HG03060 (cell line): ENCODE results near the gene SMIM7.
A peak's percentile ranks its signal among the peaks of the same experiment; 100 is the strongest.
"Not testable (repeated sequence)": the region's sequence is repeated elsewhere in the genome, so short reads cannot be mapped to it uniquely, and the experiment has no call there.

Experiments used
- ATAC-seq: cut with Tn5 transposase; IDR thresholded peaks from one replicate; pipeline ENCODE4 v1.9.1; 2021; ENCODE audit warnings: low read depth, moderate number of reproducible peaks; ENCODE audit not compliant: unreplicated experiment

The SMIM7 gene

DNA sequence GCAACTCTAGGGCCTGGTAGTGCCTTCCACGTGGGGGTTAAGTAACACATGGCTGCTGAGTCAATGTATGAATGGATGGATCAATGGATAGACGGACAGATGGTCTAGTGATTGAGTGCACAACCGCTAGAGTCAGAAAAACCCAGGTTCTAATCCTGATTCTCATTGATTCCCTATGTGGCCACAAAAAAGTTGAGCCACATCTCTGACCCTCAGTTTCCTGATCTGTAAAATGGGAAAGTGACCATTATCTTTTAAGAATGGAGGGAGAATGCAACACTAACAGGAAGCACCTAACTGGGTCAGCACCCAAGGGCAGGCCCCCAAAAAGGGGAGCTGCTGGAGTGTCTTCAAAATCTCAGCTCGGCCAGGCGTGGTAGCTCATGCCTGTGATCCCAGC lies 2.6 kb downstream of the SMIM7 start:
- no peak for ATAC-seq

- no peak for ATAC-seq
Measured at GRCh38 chr19:16655727-16656126, 4.2 kb downstream of the SMIM7 start.

DNA sequence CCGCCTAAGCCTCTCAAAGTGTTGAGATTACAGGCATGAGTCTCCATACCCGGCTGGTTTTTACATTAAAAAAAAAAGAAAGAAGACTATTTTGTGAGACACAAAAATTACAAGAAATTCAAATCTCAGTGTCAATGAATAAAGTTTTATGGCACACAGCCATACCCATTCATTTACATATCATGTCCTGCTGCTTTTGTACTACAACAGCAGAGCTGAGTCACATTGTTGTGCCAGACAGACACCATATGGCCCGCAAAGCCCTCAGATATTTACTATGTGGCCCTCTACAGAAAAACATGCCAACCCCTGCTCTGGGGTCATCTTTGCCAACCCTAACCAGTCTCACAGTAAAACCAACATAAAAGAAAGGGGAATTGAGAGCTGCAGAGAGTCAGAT lies 5.3 kb downstream of the SMIM7 start:
- ATAC-seq = no peak

DNA sequence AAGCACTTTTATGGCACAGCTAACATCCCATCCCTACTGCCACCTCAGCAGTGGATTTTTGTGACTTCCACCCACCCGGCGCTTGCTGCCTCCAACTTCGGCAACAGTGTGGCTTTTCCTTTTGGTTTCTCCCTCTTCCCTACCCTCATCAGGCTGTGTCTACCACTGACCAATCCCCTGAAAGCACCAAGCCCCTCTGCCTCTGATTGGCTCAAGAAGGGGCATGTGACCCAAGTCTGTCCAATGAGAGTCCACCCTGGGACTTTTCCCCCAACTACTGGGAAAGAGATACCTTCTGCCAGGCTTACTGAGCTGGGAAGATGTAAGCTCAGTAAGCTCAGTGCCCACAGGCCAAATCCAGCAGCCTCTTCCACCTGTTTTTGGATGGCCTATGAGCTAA lies 5.8 kb downstream of the SMIM7 start:
- ATAC-seq = no peak

DNA sequence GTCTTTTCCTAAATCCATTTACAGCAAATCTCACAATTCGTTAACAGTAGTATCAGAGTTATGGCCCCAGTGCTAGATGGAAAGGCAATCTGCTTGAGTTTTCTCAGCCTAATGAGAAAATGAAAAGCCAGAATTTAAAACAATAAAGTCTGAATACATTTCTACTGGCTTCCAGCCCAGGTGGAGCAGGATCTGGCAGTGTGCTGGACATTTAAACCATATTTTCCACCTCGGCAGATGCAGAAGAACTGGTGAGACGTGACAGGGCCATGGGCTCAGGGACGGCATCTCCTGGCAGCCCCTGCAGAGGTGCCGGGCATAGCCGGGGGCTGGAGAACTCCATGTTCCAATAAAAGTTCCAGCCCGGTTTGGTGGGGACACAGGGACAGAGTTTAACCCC lies 7.1 kb downstream of the SMIM7 start:
- no peak for ATAC-seq

DNA sequence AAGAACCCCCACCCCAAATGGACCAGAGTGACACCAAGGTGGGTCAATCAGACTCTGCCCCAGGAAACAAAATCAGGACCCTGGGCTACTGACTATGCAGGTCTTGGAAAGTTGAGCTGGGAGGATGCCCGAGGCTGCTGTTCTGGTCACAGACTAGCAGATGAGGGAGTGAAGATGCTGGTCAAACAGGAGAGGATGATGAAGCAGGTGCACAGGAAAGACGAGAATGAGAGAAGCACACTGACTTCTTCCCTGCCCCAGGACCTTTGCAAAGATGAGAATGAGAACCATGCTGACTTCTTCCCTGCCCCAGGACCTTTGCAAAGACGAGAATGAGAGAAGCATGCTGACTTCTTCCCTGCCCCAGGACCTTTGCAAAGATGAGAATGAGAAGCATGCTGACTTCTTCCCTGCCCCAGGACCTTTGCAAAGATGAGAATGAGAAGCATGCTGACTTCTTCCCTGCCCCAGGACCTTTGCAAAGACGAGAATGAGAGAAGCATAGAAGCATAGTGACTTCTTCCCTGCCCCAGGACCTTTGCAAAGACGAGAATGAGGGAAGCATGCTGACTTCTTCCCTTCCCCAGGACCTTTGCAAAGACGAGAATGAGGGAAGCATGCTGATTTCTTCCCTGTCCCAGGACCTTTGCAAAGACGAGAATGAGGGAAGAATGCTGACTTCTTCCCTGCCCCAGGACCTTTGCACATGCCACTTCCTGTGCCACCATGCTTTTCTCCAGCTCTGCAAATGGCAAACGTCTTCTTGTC lies 8.3 kb downstream of the SMIM7 start:
- ATAC-seq = not testable (repeated sequence)

DNA sequence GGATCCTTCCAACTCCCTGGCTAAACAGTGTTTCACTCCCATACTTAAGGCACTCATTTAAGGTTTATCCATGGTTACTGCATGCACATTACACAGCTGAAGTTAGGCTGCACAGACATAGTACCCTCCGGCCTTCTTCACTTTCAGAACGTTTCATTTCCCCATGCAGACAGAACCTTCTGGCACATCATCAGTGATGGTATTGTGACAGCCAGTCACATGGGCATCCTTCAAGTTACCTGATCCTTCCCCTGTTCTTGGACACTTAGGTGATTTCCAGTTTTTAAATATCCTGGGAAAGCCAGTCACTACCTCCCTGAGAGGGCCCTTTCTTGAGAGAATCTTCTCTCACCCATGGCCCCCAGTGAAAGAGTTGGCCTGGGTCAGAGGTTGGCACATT lies 9.1 kb downstream of the SMIM7 start:
- no peak for ATAC-seq

GRCh38 chr19:16649734-16650133 lies 10.2 kb downstream of the SMIM7 start:
- no peak for ATAC-seq

GRCh38 chr19:16645140-16645539 lies 14.8 kb downstream of the SMIM7 start:
- ATAC-seq = no peak

GRCh38 chr19:16641695-16642094 lies 18.2 kb downstream of the SMIM7 start:
- ATAC-seq = no peak

DNA sequence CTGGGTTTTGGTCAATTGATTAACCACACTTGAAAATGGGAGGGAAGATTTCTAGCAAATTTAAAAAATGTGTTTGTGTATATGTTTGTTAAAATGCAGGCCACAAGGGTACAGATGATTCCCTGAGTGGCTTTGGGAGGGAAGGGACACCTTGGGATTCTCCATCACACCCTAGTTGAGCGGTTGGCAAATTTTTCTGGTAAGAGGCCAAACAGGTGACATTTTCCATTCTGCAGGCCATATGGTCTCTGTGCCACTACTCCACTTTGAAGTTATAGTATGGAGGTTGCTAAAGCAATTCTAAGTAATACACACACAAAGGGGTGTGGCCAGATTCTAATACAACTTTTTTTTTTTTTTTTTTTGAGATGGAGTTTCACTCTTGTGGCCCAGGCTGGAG lies 19.0 kb downstream of the SMIM7 start:
- no peak for ATAC-seq

- no peak for ATAC-seq
Measured at GRCh38 chr19:16638666-16639065, 21.3 kb downstream of the SMIM7 start.

DNA sequence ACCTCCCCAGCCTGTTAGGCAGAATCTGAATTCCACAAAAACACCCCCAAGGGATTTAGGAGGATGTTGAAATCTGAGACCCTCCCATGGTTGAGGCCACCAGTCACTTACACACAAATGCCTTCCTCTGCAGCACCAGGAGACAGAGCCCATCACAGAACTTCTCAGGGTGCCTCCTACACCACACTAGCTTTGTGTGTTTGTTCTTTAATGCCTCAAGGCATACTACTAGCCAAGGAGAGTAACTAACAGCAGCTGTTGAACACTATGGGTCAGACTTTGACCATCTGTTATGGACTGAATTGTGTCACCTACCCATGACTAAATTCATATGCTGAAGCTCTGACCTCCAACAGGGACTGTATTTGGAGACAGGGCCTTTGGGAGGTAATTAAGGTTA lies 22.4 kb downstream of the SMIM7 start:
- no peak for ATAC-seq

- ATAC-seq = no peak
Measured at GRCh38 chr19:16631465-16631864, 28.5 kb downstream of the SMIM7 start.

DNA sequence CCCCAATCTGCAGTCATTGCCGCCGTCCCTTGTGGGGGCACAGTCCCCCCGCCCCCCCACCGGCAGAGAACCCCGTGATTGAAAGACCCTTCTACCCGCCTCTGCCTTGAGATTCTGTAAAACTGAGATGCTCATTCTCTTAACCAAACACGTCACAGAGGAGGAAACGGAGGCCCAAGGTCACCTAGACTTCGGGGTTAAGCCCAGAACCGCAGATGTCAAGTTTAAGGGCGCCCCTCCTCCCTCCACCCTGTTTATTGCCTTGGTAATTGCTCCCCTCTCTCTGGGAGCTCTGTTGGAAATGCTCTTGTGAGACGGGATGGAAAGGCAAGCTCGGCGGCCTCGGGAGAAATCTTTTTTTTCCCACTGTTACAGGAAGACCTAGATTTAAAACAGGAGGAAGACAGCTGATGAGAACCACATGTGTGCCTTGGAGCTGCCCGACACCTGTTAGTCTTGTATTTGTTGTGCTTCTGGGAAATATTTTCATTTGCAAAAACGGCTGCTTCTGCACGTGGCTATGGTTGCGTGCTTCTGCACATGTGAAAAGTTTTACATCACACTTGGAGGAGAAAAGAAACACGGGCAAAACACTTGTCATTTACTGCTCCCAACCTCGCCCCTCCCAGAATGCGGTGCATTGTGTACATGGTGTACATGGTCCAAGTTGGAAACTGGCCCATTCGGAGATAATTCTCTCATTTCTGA lies 30.8 kb downstream of the SMIM7 start:
- no peak for ATAC-seq

- peak; percentile 53 for ATAC-seq
Measured at GRCh38 chr19:16628183-16628983, 31.6 kb downstream of the SMIM7 start, which contains the start of gene MED26. TSS of gene MED26 (minus strand) at chr19:16628204. CDS start at chr19:16627943, 261 bp downstream.

GRCh38 chr19:16627928-16628182 lies 32.1 kb downstream of the SMIM7 start:
- no peak for ATAC-seq

DNA sequence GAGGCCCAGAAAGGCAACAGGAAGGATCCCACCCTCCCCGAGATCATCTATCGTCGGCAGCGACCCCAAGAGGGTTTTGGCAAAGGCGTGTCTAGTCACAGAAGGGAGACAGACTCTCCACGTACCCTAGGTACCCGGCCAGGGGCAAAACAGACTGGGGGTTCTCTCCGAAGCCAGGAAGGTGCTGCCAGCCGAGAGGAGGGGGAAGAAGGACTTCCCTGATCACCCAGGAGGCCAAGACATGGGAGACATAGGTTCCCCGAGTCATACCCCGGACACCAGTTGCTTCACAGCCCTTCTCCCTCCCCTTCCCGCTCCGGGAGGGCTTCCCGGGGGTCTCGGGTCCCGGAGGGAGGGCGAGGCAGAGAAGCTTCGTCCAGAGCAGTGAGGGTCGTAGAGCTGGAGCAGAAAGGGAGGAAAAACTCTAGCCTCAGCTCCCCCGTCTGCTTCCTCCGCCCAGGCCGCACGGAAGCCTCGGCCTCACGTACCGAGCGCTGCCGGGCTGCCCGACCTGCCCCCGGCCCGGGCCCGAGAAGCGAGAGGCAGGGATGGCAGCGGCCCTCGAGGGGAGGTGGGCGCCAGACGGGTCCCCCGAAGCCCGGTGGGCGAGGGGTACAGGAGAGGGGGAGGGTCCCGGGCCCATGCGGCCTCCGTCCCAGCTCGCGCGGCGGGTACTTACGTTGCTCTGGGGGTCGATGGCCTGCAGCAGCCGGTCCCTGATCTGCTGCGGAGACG lies 32.6 kb downstream of the SMIM7 start:
- ATAC-seq = no peak

DNA sequence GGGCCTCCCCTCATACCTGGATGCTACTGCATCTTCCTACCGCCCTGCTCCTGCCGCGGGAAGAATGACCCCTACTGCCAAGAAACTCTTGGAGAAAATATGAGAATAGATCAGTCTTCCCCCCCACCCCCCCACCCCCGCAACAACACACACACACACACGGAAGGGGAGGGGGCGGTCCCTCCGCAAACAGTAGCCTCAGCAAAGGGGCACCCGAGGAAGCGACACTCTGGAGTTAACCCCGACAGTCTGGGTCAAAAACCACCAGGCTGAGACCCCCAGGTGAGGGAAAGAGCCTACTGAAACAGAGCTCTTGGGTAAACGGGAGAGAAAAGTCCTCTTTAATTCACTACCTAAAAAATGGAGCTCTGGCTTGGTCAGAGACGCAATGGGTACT lies 33.1 kb downstream of the SMIM7 start:
- no peak for ATAC-seq

GRCh38 chr19:16625163-16625958 lies 34.6 kb downstream of the SMIM7 start:
- ATAC-seq = no peak
